ENCODE measurements around the gene TSR3.

DNA sequence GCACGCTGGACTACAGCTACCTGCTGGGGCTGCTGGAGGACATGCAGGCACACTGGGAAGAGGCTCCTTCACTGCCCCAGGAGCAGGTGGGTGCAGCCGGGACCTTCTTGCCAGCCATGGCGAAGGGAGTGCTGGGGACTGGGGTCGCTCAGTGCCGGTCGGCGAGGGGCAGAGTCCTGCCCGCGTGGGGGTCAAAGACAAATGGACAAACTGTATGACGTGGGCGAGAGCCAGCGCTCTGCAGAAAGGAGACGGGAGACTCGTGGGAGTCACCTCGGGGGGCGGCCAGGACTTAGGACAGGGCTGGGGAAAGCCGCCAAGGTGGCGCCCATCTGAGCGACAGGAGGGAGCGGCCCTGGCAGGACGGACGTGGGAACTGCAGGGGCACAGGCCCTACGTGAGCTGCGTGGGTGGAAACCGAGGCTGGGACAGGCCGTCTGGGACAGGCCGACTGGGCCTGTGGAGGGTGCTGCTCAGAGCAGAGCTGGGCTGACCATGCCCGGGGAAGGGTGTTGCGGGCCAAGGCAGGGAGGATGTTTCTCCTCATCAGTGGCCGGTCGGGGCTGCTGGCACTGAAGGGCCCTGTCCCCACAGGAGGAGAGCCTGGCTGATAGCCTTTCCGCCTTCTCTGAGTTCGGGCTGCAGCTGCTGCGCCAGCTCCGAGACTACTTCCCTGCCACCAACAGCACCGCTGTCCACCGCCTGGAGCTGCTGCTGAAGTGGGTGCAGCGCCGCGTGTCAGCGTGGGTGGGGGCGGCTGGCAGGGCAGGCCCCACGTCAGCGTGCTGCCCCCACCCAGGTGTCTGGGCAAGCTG lies 8.0 kb downstream of the TSR3 start:
- TF ChIP-seq, protein P1, sequence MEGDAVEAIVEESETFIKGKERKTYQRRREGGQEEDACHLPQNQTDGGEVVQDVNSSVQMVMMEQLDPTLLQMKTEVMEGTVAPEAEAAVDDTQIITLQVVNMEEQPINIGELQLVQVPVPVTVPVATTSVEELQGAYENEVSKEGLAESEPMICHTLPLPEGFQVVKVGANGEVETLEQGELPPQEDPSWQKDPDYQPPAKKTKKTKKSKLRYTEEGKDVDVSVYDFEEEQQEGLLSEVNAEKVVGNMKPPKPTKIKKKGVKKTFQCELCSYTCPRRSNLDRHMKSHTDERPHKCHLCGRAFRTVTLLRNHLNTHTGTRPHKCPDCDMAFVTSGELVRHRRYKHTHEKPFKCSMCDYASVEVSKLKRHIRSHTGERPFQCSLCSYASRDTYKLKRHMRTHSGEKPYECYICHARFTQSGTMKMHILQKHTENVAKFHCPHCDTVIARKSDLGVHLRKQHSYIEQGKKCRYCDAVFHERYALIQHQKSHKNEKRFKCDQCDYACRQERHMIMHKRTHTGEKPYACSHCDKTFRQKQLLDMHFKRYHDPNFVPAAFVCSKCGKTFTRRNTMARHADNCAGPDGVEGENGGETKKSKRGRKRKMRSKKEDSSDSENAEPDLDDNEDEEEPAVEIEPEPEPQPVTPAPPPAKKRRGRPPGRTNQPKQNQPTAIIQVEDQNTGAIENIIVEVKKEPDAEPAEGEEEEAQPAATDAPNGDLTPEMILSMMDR (IDR thresholded peaks at IDR 0.05; ENCODE audit: insufficient read depth, low read length, poor library complexity, severe bottlenecking) = no peak
- TF ChIP-seq EZH2phosphoT487 (conservative IDR thresholded peaks at IDR 0.05; ENCODE audit: low read length) = no peak
